ENCODE data around the gene HSF5. TPM values are rescaled to one million over a fixed set of nuclear protein-coding genes. Genes with fewer than 3 reads are reported as not detected.

The HSF5 gene
- total and polyA plus RNA-seq, 2 of the 13 experiments (the other 11 are each of a cell fraction or from before 2014, with no cell fraction given) = not detected

DNA sequence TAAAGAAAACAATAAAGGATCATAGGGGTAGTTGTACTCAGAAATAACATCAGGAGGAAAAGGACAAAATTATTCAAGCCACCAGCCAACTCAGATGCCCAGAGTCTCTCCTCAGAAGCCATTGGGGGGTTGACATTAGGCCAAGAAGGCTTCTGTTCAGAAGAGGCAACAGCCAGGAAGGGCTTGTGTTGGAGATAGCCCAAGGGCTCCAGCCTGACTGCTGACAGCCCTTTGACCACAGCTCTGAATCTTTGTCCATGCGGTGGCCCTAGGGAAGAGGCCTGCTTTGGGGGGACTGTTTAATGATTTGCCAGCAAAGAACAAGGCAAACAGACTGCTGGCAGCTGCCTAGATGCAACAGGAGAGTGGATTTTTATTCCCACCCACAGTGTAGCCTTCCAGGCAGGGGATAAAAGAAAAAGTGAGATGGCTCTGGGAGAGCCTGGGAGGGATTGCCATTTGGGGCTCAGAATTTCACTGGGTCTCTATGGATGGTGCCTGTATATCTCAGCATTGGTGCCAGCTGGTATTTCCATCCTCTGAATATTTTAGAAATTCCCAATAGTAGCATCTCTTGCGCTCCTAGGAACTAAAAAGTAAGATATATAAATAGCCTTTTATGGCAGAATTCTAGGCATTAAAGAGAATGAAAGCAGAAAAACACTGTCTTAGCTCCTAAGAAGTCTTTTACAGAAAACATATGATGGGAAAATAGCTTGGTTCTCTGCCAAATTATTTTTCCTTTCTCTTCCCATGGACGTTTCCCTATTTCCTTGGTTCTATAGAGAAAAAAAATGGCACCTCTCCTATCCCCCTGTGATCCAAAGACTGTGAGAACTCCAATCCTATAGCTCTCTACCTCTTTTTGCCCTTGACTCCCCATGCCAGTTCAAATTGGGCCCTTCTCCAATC lies 106.8 kb downstream of the HSF5 start (continued):
- TF ChIP-seq IRX3 (CRISPR knock-in tag; IDR thresholded peaks at IDR 0.05; ENCODE audit: borderline replicate concordance, low read depth) (no peak), ZFP82 (CRISPR knock-in tag; IDR thresholded peaks at IDR 0.05; ENCODE audit: borderline replicate concordance) (peak; percentile 92), ZNF563 (CRISPR knock-in tag; IDR thresholded peaks at IDR 0.05) (0 out of 2 replicates have a peak, but pooled peaks have one; percentile 28), CCDC6 (CRISPR knock-in tag; IDR thresholded peaks at IDR 0.05) (peak; percentile 80), FOXO1 (CRISPR knock-in tag; IDR thresholded peaks at IDR 0.05) (peak; percentile 85), PHF21A (CRISPR knock-in tag; IDR thresholded peaks at IDR 0.05) (peak; percentile 97), BCL6 (CRISPR knock-in tag; IDR thresholded peaks at IDR 0.05) (peak; percentile 86), PPARG (CRISPR knock-in tag; conservative IDR thresholded peaks at IDR 0.05) (peak; percentile 88), ZNF251 (CRISPR knock-in tag; IDR thresholded peaks at IDR 0.05) (no peak), ZNF775 (CRISPR knock-in tag; IDR thresholded peaks at IDR 0.05; ENCODE audit: borderline replicate concordance) (no peak), CBFB (CRISPR knock-in tag; IDR thresholded peaks at IDR 0.05) (peak; percentile 90), ZFP90 (CRISPR knock-in tag; IDR thresholded peaks at IDR 0.05; ENCODE audit: borderline replicate concordance) (no peak; the same call in 1 of the 2 replicates), SP4 (CRISPR knock-in tag; IDR thresholded peaks at IDR 0.05) (peak; percentile 83), TRIM24 (CRISPR knock-in tag; IDR thresholded peaks at IDR 0.05) (no peak), ZNF224 (CRISPR knock-in tag; IDR thresholded peaks at IDR 0.05) (peak; percentile 74; the same call in 1 of the 2 replicates), EED (CRISPR knock-in tag; IDR thresholded peaks at IDR 0.05) (no peak), KAT2B (IDR thresholded peaks at IDR 0.05; ENCODE audit: borderline replicate concordance, low read depth, low read length) (no peak)
- TF ChIP-seq, protein P1, sequence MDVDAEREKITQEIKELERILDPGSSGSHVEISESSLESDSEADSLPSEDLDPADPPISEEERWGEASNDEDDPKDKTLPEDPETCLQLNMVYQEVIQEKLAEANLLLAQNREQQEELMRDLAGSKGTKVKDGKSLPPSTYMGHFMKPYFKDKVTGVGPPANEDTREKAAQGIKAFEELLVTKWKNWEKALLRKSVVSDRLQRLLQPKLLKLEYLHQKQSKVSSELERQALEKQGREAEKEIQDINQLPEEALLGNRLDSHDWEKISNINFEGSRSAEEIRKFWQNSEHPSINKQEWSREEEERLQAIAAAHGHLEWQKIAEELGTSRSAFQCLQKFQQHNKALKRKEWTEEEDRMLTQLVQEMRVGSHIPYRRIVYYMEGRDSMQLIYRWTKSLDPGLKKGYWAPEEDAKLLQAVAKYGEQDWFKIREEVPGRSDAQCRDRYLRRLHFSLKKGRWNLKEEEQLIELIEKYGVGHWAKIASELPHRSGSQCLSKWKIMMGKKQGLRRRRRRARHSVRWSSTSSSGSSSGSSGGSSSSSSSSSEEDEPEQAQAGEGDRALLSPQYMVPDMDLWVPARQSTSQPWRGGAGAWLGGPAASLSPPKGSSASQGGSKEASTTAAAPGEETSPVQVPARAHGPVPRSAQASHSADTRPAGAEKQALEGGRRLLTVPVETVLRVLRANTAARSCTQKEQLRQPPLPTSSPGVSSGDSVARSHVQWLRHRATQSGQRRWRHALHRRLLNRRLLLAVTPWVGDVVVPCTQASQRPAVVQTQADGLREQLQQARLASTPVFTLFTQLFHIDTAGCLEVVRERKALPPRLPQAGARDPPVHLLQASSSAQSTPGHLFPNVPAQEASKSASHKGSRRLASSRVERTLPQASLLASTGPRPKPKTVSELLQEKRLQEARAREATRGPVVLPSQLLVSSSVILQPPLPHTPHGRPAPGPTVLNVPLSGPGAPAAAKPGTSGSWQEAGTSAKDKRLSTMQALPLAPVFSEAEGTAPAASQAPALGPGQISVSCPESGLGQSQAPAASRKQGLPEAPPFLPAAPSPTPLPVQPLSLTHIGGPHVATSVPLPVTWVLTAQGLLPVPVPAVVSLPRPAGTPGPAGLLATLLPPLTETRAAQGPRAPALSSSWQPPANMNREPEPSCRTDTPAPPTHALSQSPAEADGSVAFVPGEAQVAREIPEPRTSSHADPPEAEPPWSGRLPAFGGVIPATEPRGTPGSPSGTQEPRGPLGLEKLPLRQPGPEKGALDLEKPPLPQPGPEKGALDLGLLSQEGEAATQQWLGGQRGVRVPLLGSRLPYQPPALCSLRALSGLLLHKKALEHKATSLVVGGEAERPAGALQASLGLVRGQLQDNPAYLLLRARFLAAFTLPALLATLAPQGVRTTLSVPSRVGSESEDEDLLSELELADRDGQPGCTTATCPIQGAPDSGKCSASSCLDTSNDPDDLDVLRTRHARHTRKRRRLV (CRISPR knock-in tag; IDR thresholded peaks at IDR 0.05) = 0 out of 2 replicates have a peak, but pooled peaks have one; percentile 40
- TF ChIP-seq, protein P2, sequence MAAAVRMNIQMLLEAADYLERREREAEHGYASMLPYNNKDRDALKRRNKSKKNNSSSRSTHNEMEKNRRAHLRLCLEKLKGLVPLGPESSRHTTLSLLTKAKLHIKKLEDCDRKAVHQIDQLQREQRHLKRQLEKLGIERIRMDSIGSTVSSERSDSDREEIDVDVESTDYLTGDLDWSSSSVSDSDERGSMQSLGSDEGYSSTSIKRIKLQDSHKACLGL (CRISPR knock-in tag; IDR thresholded peaks at IDR 0.05) = no peak

Measured in HepG2 (cell line).